ENCODE data around the gene FXN.

The FXN gene

DNA sequence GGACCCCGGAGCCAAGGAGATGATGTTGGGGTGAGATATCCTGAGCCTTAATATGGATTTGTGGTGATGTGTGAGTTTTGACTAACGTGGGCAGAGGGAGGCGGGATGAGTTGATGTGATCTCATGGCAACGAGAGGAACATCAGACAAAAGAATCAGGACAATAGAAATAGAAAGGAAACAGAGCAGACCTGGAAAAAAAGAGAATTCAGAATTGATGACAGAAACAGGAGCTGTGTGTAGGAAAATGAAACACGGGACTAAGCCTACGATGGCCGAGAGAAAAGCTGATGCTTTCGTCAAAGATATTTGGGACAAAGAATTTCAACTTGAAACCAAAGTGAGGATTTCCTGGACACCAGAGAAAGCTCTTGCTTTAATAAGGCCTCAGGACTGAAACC is 32.5 kb upstream of the FXN start:
- no peak for DNase-seq

DNA sequence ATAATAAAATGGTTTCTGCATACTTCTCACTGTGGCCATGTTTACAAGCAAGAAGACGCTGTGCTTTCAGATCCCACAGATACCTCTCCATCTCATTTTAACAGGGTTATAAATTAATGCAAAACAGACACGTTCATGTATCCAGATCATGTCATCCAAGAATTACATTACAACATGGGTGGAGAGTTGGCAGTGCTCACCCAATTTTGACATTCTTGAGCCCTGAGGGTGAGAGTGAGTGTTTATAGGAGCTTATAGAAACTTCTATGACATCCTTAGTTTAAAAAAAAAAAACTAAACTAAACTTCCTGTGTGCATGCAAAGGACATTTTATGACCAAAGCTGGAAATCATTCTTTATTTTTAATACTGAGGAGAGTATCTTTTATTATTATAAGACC is 30.7 kb upstream of the FXN start:
- Histone ChIP-seq H3K27me3 (replicated peaks; ENCODE audit: insufficient read depth, low read length) (no peaks in the 10 kb centered on the region), H2AFZ (ENCODE audit: low read length) (no peak overlapping the region), H3K4me3 (ENCODE audit: low read length) (no peak overlapping the region), H3K9ac (ENCODE audit: low read length) (no peak overlapping the region), H3K27ac (ENCODE audit: low read length) (no peak overlapping the region), H3K36me3 (replicated peaks; ENCODE audit: insufficient read depth, low read length) (no peaks in the 10 kb centered on the region), H3K9me2 (replicated peaks; ENCODE audit: insufficient read depth, low read length) (no peaks in the 10 kb centered on the region), H3K9me3 (replicated peaks; ENCODE audit: insufficient read depth, low read length) (no peaks in the 10 kb centered on the region), H3K4me2 (ENCODE audit: low read depth, low read length) (no peak overlapping the region), H3K4me1 (ENCODE audit: low read length) (no peaks in the 10 kb centered on the region), H4K20me1 (ENCODE audit: insufficient read depth, low read length) (no peaks in the 10 kb centered on the region), H3K79me2 (ENCODE audit: low read length) (no peaks in the 10 kb centered on the region), H3F3A (ENCODE audit: insufficient read depth, low read length) (no peaks in the 10 kb centered on the region)
- TF ChIP-seq EZH2 (optimal IDR thresholded peaks at IDR 0.05; ENCODE audit: low read depth, low read length) (no peak), EZH2phosphoT487 (IDR thresholded peaks at IDR 0.05; ENCODE audit: low read length) (no peak)
- TF ChIP-seq, protein P1, sequence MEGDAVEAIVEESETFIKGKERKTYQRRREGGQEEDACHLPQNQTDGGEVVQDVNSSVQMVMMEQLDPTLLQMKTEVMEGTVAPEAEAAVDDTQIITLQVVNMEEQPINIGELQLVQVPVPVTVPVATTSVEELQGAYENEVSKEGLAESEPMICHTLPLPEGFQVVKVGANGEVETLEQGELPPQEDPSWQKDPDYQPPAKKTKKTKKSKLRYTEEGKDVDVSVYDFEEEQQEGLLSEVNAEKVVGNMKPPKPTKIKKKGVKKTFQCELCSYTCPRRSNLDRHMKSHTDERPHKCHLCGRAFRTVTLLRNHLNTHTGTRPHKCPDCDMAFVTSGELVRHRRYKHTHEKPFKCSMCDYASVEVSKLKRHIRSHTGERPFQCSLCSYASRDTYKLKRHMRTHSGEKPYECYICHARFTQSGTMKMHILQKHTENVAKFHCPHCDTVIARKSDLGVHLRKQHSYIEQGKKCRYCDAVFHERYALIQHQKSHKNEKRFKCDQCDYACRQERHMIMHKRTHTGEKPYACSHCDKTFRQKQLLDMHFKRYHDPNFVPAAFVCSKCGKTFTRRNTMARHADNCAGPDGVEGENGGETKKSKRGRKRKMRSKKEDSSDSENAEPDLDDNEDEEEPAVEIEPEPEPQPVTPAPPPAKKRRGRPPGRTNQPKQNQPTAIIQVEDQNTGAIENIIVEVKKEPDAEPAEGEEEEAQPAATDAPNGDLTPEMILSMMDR (IDR thresholded peaks at IDR 0.05; ENCODE audit: low read length): no peak
- DNase-seq: no peak

More for the DNA sequence above, 32.5 kb upstream of the FXN start:
- Histone ChIP-seq H3K27me3 (replicated peaks; ENCODE audit: insufficient read depth, low read length) (no peaks in the 10 kb centered on the region), H3K79me2 (ENCODE audit: low read length) (no peaks in the 10 kb centered on the region), H4K20me1 (ENCODE audit: insufficient read depth, low read length) (no peaks in the 10 kb centered on the region), H3F3A (ENCODE audit: insufficient read depth, low read length) (no peaks in the 10 kb centered on the region), H3K9me2 (replicated peaks; ENCODE audit: insufficient read depth, low read length) (no peaks in the 10 kb centered on the region), H3K36me3 (replicated peaks; ENCODE audit: insufficient read depth, low read length) (no peaks in the 10 kb centered on the region), H3K27ac (ENCODE audit: low read length) (no peak overlapping the region), H3K9ac (ENCODE audit: low read length) (no peak overlapping the region), H2AFZ (ENCODE audit: low read length) (no peak overlapping the region), H3K4me2 (ENCODE audit: low read depth, low read length) (no peak overlapping the region), H3K9me3 (replicated peaks; ENCODE audit: insufficient read depth, low read length) (no peaks in the 10 kb centered on the region), H3K4me1 (ENCODE audit: low read length) (peaks cover 5% of the 10 kb centered on the region; the same call in 1 of the 2 replicates), H3K4me3 (ENCODE audit: low read length) (no peak overlapping the region)
- TF ChIP-seq EZH2phosphoT487 (IDR thresholded peaks at IDR 0.05; ENCODE audit: low read length) (no peak), EZH2 (optimal IDR thresholded peaks at IDR 0.05; ENCODE audit: low read depth, low read length) (no peak)
- TF ChIP-seq, protein P1 (IDR thresholded peaks at IDR 0.05; ENCODE audit: low read length): no peak

DNA sequence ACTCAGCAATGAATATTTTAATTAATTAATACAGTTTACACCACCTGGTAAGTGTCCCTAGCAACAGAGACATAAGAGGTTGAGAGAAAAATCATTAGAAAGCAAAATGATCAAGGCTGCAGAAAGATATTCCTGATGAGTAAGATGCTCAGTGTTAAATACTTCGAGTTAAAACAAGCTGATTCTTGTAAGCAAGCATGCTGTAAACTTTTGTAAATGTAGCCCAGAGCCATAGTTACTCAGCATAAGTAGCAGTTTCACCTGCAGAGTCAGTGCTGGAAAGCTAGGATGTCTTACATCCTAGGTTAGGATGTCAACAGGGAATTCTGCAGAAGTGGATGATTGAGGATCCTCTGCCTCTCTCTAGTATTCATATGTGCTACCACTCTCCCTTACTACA is 25.8 kb upstream of the FXN start:
- no peak overlapping the region for H2AFZ ChIP-seq (ENCODE audit: low read length)
- H3K27ac ChIP-seq (ENCODE audit: low read length): no peak overlapping the region
- H3K4me2 ChIP-seq (ENCODE audit: low read depth, low read length): no peak overlapping the region
- no peaks in the 10 kb centered on the region for H3K4me1 ChIP-seq (ENCODE audit: low read length)
- TF ChIP-seq, protein P1 (IDR thresholded peaks at IDR 0.05; ENCODE audit: low read length): no peak
- TF ChIP-seq EZH2phosphoT487 (IDR thresholded peaks at IDR 0.05; ENCODE audit: low read length) (no peak), EZH2 (optimal IDR thresholded peaks at IDR 0.05; ENCODE audit: low read depth, low read length) (no peak)
- no peaks in the 10 kb centered on the region for H3K79me2 ChIP-seq (ENCODE audit: low read length)
- DNase-seq: no peak
- H3K36me3 ChIP-seq (replicated peaks; ENCODE audit: insufficient read depth, low read length): no peaks in the 10 kb centered on the region
- no peak overlapping the region for H3K4me3 ChIP-seq (ENCODE audit: low read length)
- no peak overlapping the region for H3K9ac ChIP-seq (ENCODE audit: low read length)
- no peaks in the 10 kb centered on the region for H3F3A ChIP-seq (ENCODE audit: insufficient read depth, low read length)
- H3K9me2 ChIP-seq (replicated peaks; ENCODE audit: insufficient read depth, low read length): no peaks in the 10 kb centered on the region
- H4K20me1 ChIP-seq (ENCODE audit: insufficient read depth, low read length): no peaks in the 10 kb centered on the region
- H3K9me3 ChIP-seq (replicated peaks; ENCODE audit: insufficient read depth, low read length): no peaks in the 10 kb centered on the region
- H3K27me3 ChIP-seq (replicated peaks; ENCODE audit: insufficient read depth, low read length): no peaks in the 10 kb centered on the region

Data from MM.1S (cell line).